ENCODE data around the gene EVX1. TPM values are rescaled to one million over a fixed set of nuclear protein-coding genes. Genes with fewer than 3 reads are reported as not detected.
A peak's percentile ranks its signal among the peaks of the same experiment; 100 is the strongest.

The EVX1 gene
- total and polyA plus RNA-seq, 2 of the 8 experiments (the other 6 are each of a cell fraction or from before 2014, with no cell fraction given), result not detected

GRCh38 chr7:27194686-27195379 is 47.8 kb upstream of the EVX1 start:
- Histone ChIP-seq H4K91ac (replicated peaks; ENCODE audit: insufficient read length, low read length) (no peak overlapping the region), H3K4me2 (ENCODE audit: insufficient read depth in 1 of 2, low read depth in 2 of 2, low read length in 2 of 2) (no peak overlapping the region), H3K56ac (replicated peaks; ENCODE audit: insufficient read length, low read depth, low read length) (no peak overlapping the region), H2BK5ac (ENCODE audit: low read depth, low read length) (no peak overlapping the region), H3K9ac (replicated peaks in 1 of 4; ENCODE audit: extremely low read depth in 1 of 4, low read depth in 3 of 4, low read length in 3 of 4) (no peak overlapping the region), H2BK20ac (ENCODE audit: low read length) (no peak overlapping the region), H3K79me1 (ENCODE audit: low read depth, low read length) (no peaks in the 10 kb centered on the region), H3K36me3 (ENCODE audit: control insufficient read depth in 2 of 4, insufficient read depth in 4 of 4, low read length in 3 of 4) (peaks cover 0 to 18% (median 0%) of the 10 kb centered on the region in 4 experiments; a peak in 1 of 8 replicates), H2BK15ac (ENCODE audit: low read length) (no peak overlapping the region), H3K79me2 (ENCODE audit: control insufficient read depth in 1 of 2, insufficient read depth in 2 of 2, low read length in 2 of 2) (no peaks in the 10 kb centered on the region), H3K4me3 (ENCODE audit: extremely low read depth in 1 of 4, insufficient read depth in 2 of 4, low read depth in 3 of 4, low read length in 4 of 4) (no peak overlapping the region), H3K18ac (ENCODE audit: extremely low read depth, low read length) (no peak overlapping the region), H3K27me3 (replicated peaks in 1 of 4; ENCODE audit: control insufficient read depth in 3 of 4, extremely low read depth in 1 of 4, insufficient read depth in 3 of 4, low read length in 3 of 4) (peaks cover 83 to 100% (median 95%) of the 10 kb centered on the region in 4 experiments), H4K5ac (ENCODE audit: insufficient read length, low read depth, low read length) (no peak overlapping the region), H3K14ac (ENCODE audit: insufficient read length) (no peak overlapping the region), H2BK120ac (replicated peaks; ENCODE audit: low read depth, low read length) (no peak overlapping the region), H3K27ac (ENCODE audit: low read depth, low read length) (no peak overlapping the region), H3K9me3 (ENCODE audit: insufficient read depth in 2 of 2, low read depth in 1 of 2, low read length in 1 of 2) (peaks cover 0 to 3% of the 10 kb centered on the region in 2 experiments; a peak in 1 of 4 replicates), H4K8ac (ENCODE audit: extremely low read depth, insufficient read depth, low read length) (no peak overlapping the region), H4K20me1 (replicated peaks in 1 of 2; ENCODE audit: control insufficient read depth in 1 of 2, insufficient read depth in 2 of 2, low read length in 2 of 2) (peaks cover 20 to 39% of the 10 kb centered on the region in 2 experiments), H2BK12ac (ENCODE audit: low read depth, low read length) (no peak overlapping the region), H3K23me2 (ENCODE audit: low read depth, low read length) (no peaks in the 10 kb centered on the region), H2AFZ (ENCODE audit: low read length) (no peak overlapping the region), H3K4me1 (replicated peaks in 1 of 4; ENCODE audit: control insufficient read depth in 3 of 4, insufficient read depth in 4 of 4, low read length in 3 of 4) (peaks cover 0 to 6% (median 4%) of the 10 kb centered on the region in 4 experiments; a peak in 4 of 7 replicates), H3K4ac (replicated peaks; ENCODE audit: insufficient read length, low read depth, low read length) (no peak overlapping the region), H2AK5ac (ENCODE audit: low read depth, low read length) (no peak overlapping the region), H3K23ac (ENCODE audit: insufficient read length) (no peak overlapping the region)
- ChIA-PET CTCF (ENCODE audit: partially characterized antibody) (interaction anchor here (0.6 to 3.2 kb wide), 19 partner anchors 9 to 902 kb away, joined by 3 to 31 read pairs (median 4); partner anchors contain the start of gene HOXA11), POLR2A (ENCODE audit: partially characterized antibody) (no interaction called here)
- DNase-seq (ENCODE audit: low read depth in 1 of 2, low spot score in 2 of 2), result peak in 1 of 2 experiments; percentile 38
- peak; percentile 13 for FAIRE-seq
- WGBS, 2 experiments (ENCODE audit: extremely low coverage in 1 of 2, insufficient coverage in 1 of 2, insufficient read length in 1 of 2, insufficient replicate concordance in 2 of 2, low coverage in 1 of 2, low lambda C conversion rate in 2 of 2, missing lambda C conversion rate in 1 of 2), result 68% methylated on average over 9 of the region's 9 CpGs; no CpG with 5 or more reads in 1 of the 2 experiments
- TF ChIP-seq HDAC2 (IDR thresholded peaks at IDR 0.05; ENCODE audit: borderline replicate concordance in 1 of 2, low read depth in 2 of 2, low read length in 2 of 2) (no peak), TAF1 (IDR thresholded peaks at IDR 0.05; ENCODE audit: low read depth, low read length) (no peak), E2F6 (IDR thresholded peaks at IDR 0.05) (no peak), RXRA (IDR thresholded peaks at IDR 0.05; ENCODE audit: insufficient read depth, low read depth, low read length) (no peak), CHD2 (IDR thresholded peaks at IDR 0.05; ENCODE audit: low read length) (no peak)

Measured in H1 (cell line).